ENCODE data around the gene VTA1. TPM values are rescaled to one million over a fixed set of nuclear protein-coding genes. Genes with fewer than 3 reads are reported as not detected.

VTA1 gene
- total and polyA plus RNA-seq, 2 donors (not counting 1 experiment from before 2014, with no cell fraction given) = 19.8 to 27.9 TPM

DNA sequence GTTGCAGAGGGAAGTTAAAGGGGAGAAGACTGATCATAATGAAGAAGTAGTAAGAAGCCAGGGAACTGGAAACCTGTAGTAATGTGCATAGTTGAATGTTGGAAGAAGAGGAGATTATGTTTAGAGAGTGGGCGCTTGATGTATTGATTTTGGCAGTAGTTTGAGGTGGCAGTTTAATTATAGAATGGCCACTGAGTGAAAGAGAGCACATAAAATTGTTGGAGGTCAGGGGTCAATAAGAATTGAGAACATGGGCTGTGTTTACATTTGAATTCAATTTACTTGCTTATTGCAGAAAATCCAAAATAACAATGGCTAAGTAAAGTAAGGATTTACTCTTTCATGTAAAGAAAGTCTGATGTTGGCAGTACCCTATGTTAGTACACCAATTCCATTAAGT lies 15.7 kb downstream of the VTA1 start:
- no peak overlapping the region for H3K4me3 ChIP-seq (ENCODE audit: control extremely low read depth in 1 of 5, extremely low read depth in 1 of 5, insufficient read depth in 1 of 5, low read depth in 2 of 5, low read length in 4 of 5)
- no peak overlapping the region for H3K27ac Mint-ChIP-seq
- no peak overlapping the region for H2AFZ ChIP-seq (ENCODE audit: insufficient read depth, low read depth, low read length, poor library complexity, severe bottlenecking)
- no peaks in the 10 kb centered on the region for H3K9me3 Mint-ChIP-seq (ENCODE audit: insufficient read depth)
- H3K4me1 ChIP-seq (ENCODE audit: control insufficient read depth in 2 of 2, insufficient read depth in 2 of 2, low read length in 2 of 2) = no peaks in the 10 kb centered on the region
- no peaks in the 10 kb centered on the region for H3K27me3 Mint-ChIP-seq
- H3K36me3 ChIP-seq (replicated peaks in 1 of 2; ENCODE audit: control extremely low read depth in 1 of 2, control insufficient read depth in 1 of 2, extremely low read depth in 1 of 2, insufficient read depth in 2 of 2, low read length in 1 of 2) = peaks cover 3 to 16% of the 10 kb centered on the region in 2 experiments
- ATAC-seq (ENCODE audit: low read depth) (no peak), DNase-seq (no peak)
- H3K4me3 Mint-ChIP-seq = no peak overlapping the region
- H3K9me3 ChIP-seq (ENCODE audit: control extremely low read depth in 1 of 3, control insufficient read depth in 2 of 3, insufficient read depth in 1 of 3, low read length in 2 of 3) = no peaks in the 10 kb centered on the region
- H3K27ac ChIP-seq (ENCODE audit: low read length in 2 of 2) = no peak overlapping the region
- WGBS (ENCODE audit: insufficient coverage) = 100% methylated on average over 1 of the region's 1 CpG
- CTCF ChIA-PET = no interaction called here
- H4K20me1 ChIP-seq (ENCODE audit: control insufficient read depth, insufficient read depth, low read length, poor library complexity, severe bottlenecking) = peaks cover 75% of the 10 kb centered on the region
- POLR2A ChIA-PET = no interaction called here
- intact Hi-C loops (cut with micrococcal nuclease) = no loop called here
- peaks cover 25% of the 10 kb centered on the region for H3K4me1 Mint-ChIP-seq
- no peaks in the 10 kb centered on the region for H3K27me3 ChIP-seq (replicated peaks in 1 of 4; ENCODE audit: control extremely low read depth in 1 of 4, control insufficient read depth in 3 of 4, insufficient read depth in 4 of 4, low read length in 3 of 4)
- H3K9ac ChIP-seq (ENCODE audit: low read length) = no peak overlapping the region
- no peak overlapping the region for H3K4me2 ChIP-seq (replicated peaks; ENCODE audit: low read depth, low read length, poor library complexity, severe bottlenecking)
- TF ChIP-seq, protein P1, sequence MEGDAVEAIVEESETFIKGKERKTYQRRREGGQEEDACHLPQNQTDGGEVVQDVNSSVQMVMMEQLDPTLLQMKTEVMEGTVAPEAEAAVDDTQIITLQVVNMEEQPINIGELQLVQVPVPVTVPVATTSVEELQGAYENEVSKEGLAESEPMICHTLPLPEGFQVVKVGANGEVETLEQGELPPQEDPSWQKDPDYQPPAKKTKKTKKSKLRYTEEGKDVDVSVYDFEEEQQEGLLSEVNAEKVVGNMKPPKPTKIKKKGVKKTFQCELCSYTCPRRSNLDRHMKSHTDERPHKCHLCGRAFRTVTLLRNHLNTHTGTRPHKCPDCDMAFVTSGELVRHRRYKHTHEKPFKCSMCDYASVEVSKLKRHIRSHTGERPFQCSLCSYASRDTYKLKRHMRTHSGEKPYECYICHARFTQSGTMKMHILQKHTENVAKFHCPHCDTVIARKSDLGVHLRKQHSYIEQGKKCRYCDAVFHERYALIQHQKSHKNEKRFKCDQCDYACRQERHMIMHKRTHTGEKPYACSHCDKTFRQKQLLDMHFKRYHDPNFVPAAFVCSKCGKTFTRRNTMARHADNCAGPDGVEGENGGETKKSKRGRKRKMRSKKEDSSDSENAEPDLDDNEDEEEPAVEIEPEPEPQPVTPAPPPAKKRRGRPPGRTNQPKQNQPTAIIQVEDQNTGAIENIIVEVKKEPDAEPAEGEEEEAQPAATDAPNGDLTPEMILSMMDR (IDR thresholded peaks at IDR 0.05) = no peak
- TF ChIP-seq EZH2 (IDR thresholded peaks at IDR 0.05; ENCODE audit: borderline replicate concordance, insufficient read depth, low read depth, low read length, poor library complexity, severe bottlenecking) = no peak
- H3K79me2 ChIP-seq (ENCODE audit: control insufficient read depth, insufficient read depth, low read length) = peaks cover 58% of the 10 kb centered on the region

GRCh38 chr6:142165227-142165626 lies 18.2 kb downstream of the VTA1 start:
- Histone ChIP-seq H3K79me2 (ENCODE audit: control insufficient read depth, insufficient read depth, low read length) (peaks cover 37% of the 10 kb centered on the region), H4K20me1 (ENCODE audit: control insufficient read depth, insufficient read depth, low read length, poor library complexity, severe bottlenecking) (peaks cover 63% of the 10 kb centered on the region), H3K9me3 (ENCODE audit: control extremely low read depth in 1 of 3, control insufficient read depth in 2 of 3, insufficient read depth in 1 of 3, low read length in 2 of 3) (no peaks in the 10 kb centered on the region), H3K4me2 (replicated peaks; ENCODE audit: low read depth, low read length, poor library complexity, severe bottlenecking) (no peak overlapping the region), H3K4me3 (ENCODE audit: control extremely low read depth in 1 of 5, extremely low read depth in 1 of 5, insufficient read depth in 1 of 5, low read depth in 2 of 5, low read length in 4 of 5) (no peak overlapping the region), H3K9ac (ENCODE audit: low read length) (no peak overlapping the region), H3K27ac (ENCODE audit: low read length in 2 of 2) (no peak overlapping the region), H3K4me1 (ENCODE audit: control insufficient read depth in 2 of 2, insufficient read depth in 2 of 2, low read length in 2 of 2) (no peaks in the 10 kb centered on the region), H3K27me3 (replicated peaks in 1 of 4; ENCODE audit: control extremely low read depth in 1 of 4, control insufficient read depth in 3 of 4, insufficient read depth in 4 of 4, low read length in 3 of 4) (no peaks in the 10 kb centered on the region), H2AFZ (ENCODE audit: insufficient read depth, low read depth, low read length, poor library complexity, severe bottlenecking) (no peak overlapping the region), H3K36me3 (replicated peaks in 1 of 2; ENCODE audit: control extremely low read depth in 1 of 2, control insufficient read depth in 1 of 2, extremely low read depth in 1 of 2, insufficient read depth in 2 of 2, low read length in 1 of 2) (peaks cover 2 to 29% of the 10 kb centered on the region in 2 experiments)
- intact Hi-C loops (cut with micrococcal nuclease) = no loop called here
- peaks cover 21% of the 10 kb centered on the region for H3K4me1 Mint-ChIP-seq
- ATAC-seq (ENCODE audit: low read depth) (no peak), DNase-seq (no peak)
- 94% methylated on average over 3 of the region's 4 CpGs for WGBS (ENCODE audit: insufficient coverage)
- no peaks in the 10 kb centered on the region for H3K9me3 Mint-ChIP-seq (ENCODE audit: insufficient read depth)
- H3K27ac Mint-ChIP-seq = no peak overlapping the region
- H3K4me3 Mint-ChIP-seq = no peak overlapping the region
- ChIA-PET POLR2A (no interaction called here), CTCF (interaction anchor here (1.6 kb wide), 1 partner anchor 18 kb away, joined by 6 read pairs; the partner anchor contains the start of genes NMBR and VTA1)
- TF ChIP-seq, protein P1 (IDR thresholded peaks at IDR 0.05) = no peak
- TF ChIP-seq EZH2 (IDR thresholded peaks at IDR 0.05; ENCODE audit: borderline replicate concordance, insufficient read depth, low read depth, low read length, poor library complexity, severe bottlenecking) = no peak
- no peaks in the 10 kb centered on the region for H3K27me3 Mint-ChIP-seq
